Stimulated activated CD8-positive, alpha-beta memory T cell treated with anti-CD3 and anti-CD28 coated beads, Interleukin-7, amount 100 ng/mL, for 48 hours (primary cell): ENCODE results near the gene ZNF536.
"Not testable (repeated sequence)": the region's sequence is repeated elsewhere in the genome, so short reads cannot be mapped to it uniquely, and the experiment has no call there.

Experiments used
- DNase-seq, 2 donors: peaks; one replicate each; pipeline ENCODE4 v3.0.0-alpha.2; 2020; ENCODE audit warnings: low read depth in 1 of 2; ENCODE audit errors: extremely low read depth in 1 of 2

The ZNF536 gene

GRCh38 chr19:30473334-30473867 lies 101.2 kb downstream of the ZNF536 start:
- no peak for DNase-seq

DNA sequence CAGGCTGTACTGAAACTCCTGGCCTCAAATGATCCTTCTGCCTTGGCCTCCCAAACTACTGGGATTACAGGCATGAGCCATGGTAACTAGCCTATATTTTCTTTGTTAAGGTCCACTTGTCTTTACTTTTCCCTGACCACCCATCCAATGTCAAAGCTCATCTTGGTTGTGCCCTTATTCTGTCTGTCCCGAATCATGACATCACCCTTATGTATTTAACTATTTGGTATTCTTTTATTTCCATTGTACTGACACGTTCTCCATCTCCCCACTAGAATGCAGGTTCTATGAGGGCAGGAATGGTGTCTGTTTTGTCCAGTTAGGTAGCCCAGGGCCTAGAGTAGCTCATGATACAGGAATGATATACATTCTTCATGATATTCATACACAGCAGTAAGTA lies 104.8 kb downstream of the ZNF536 start:
- no peak for DNase-seq

- DNase-seq, result no peak
Observed at GRCh38 chr19:30479231-30479630, 107.0 kb downstream of the ZNF536 start.

GRCh38 chr19:30480097-30480496 lies 107.9 kb downstream of the ZNF536 start:
- DNase-seq, result no peak

DNA sequence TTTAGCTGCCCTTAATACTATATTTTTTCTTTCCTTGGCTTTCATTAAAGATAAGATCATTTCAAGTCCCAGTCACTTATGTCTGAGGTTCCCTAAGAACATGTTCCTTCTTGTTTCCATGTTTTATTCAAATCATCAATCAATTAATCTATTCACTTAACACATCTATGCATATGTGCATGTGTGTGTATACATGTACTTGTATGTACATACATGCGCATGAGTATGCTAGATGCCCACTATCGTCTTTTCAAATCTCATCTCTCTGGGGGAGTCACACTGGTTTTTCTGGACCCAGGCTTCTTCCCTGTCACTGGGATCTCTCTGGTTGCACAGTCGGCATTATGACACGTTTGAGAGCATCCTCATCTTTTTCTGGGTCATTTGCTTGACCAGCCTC lies 108.9 kb downstream of the ZNF536 start:
- no peak for DNase-seq

GRCh38 chr19:30481823-30482222 lies 109.6 kb downstream of the ZNF536 start:
- DNase-seq, result no peak

DNA sequence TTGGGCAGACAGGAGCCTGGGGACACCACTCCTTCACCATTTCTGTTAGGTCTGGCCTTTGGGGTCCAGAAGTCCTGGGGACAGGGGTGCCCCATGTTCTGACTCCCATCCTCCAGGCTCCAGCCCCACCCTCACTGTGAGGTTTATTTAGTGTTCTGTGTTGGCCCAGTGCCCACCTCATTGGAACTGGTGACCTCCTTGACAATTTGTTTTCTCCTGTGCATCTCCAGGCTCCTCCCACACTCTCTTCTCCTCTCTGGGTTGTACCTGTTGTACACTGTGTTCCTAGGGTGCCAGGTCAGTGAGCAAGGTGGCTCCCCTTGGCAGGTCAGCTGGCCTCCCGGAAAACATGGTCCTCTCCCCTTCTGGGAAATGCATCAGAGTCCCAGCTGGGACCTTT lies 110.8 kb downstream of the ZNF536 start:
- no peak for DNase-seq

GRCh38 chr19:30486250-30486649 lies 114.1 kb downstream of the ZNF536 start:
- not testable (repeated sequence) for DNase-seq

DNA sequence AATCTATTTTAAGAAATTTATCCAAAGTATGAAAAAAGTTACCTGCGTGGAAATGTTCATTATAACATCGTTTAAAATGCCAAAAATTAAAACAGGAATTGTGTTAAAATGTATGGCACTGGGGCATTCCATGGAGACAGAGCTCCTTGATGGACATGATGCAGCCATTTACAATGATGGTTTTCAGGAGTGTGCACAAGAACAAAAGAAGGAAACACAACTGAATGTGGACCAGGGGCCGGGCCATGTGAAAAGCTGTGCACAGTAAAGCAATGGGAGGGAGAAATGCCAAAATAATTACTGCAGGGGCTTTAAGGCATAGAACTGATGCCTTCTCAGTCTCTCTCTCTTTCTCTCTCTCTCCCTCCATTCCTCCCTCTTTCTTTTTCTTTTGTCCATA lies 115.0 kb downstream of the ZNF536 start:
- no peak for DNase-seq

DNA sequence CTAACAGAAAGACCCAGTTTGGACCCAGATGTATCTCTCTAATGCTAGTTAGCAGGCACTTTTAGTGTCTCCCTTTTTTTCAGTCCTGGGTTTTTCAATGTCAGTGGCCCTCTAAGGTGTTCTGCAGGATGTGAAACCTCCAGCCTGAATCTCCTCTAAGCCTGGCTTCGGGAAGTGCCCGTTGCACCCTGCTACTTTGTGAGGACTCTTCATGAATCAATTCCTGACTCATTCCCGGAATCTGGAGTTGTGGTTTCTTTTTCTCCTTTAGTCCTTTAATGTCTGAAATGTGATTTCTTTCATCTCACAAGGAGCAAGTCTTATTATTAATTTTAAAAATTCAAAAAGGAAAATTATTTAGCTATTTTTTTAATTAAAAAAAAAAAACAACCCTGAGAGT lies 116.0 kb downstream of the ZNF536 start:
- DNase-seq, result no peak

DNA sequence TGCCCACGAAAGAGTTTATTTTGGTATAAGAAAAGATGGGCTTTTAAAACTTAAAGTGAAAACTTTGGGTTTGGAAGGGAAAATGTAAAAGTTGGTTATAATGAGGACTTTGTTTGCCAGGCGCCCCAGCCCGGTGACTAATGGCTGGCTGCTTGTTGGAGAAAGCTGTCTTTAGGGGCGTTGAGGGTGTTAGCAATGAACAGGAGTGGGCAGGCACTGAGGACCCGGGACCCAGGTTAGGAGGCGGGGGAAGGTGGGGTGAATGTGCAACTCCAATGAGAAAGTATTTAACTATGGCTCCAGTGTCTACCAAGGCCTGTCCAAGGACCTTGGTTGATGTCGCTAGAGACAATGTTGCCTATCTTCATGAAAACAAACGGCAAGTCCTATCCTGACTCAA lies 118.6 kb downstream of the ZNF536 start:
- no peak for DNase-seq

GRCh38 chr19:30492586-30493270 lies 120.5 kb downstream of the ZNF536 start:
- DNase-seq, result no peak

- DNase-seq, result no peak
Observed at GRCh38 chr19:30497034-30497433, 124.8 kb downstream of the ZNF536 start.

DNA sequence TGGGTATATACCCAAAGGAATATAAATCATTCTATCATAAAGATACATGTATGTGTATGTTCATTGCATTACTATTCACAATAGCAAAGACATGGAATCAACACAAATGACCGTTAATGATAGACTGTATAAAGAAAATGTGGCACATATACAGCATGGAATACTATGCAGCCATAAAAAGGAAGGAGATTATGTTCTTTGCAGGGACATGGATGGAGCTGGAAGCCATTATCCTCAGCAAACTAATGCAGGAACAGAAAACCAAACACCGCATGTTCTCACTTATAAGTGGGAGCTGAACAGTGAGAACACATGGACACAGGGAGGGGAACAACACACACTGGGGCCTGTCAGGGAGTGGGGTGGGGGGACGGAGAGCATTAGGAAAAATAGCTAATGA lies 125.9 kb downstream of the ZNF536 start:
- not testable (repeated sequence) for DNase-seq

GRCh38 chr19:30498707-30499106 lies 126.5 kb downstream of the ZNF536 start:
- DNase-seq, result no peak

DNA sequence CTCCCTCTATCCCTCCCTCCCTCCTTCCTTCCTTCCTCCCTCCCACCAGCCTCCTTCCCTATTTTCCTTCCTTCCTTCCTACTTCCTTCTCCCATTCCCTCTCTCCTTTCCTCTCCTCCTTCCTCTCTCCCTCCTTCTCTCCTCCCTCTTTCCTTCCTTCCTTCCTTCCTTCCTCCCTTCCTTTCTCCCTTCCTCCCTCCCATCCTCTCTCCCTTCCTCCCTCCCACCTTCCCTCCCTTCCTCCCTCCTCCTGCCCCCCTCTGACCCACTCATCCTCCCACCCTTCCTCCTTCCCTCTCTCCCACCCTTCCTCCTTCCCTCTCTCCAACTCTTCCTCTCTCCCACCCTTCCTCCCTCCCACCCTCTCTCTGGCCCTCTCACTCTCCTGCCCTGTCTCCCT lies 132.1 kb downstream of the ZNF536 start:
- DNase-seq, result no peak

DNA sequence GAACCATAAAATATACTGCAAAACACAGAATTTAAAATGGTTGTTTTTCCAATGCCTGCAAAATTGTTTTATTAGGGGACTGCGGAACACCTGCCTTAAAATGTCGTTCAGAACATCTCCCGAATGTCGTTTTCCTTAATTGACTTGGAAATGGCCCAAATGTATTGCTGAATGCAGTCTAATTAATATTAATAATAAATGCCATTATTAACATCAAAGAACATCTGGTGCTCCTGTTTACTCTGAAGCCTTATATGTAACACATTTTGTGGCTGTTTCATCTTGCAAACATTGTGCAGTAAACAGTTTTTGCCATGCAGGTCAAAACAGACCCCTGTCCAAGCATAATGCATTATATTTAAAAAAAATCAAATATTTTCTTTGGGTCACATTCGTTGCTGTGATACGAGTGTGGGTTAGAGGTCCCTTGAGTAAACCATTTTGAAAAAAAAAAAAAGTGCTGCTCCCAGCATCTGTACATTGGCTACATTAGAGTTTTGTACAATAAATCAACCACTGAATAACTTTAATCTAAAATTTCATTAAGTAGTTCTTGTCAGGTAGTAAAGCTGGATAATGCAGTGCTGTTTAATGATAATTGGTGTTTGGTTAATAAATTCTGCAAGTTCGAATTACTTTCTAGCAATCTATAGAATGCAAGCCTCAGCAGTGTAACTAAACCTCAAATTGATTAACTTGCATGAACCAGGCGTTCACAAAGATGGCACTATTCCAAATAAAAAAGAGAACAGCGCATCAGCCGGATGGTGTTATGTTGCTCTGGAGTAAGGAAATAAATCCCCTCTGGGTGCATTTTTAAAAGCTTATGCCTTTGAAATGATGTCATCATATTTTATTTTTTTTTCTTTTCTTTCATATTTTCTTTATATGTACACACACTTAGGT lies 140.2 kb downstream of the ZNF536 start:
- no peak for DNase-seq

DNA sequence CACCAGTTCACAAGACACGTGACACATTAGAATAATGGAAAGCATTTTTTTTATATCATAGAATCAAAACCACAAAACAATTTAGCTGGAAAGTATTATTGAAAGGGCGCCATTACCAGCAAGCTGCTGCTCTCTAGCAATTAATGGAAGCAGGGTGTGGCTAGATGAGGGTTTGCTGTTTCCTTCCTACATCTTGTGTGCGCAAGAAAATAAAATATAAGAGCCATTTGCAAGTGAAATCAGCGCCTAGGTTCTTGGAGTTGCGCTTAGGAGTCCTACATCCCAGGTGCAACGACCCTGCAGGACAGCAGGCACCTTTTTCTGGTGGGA lies 140.9 kb downstream of the ZNF536 start:
- no peak for DNase-seq

DNA sequence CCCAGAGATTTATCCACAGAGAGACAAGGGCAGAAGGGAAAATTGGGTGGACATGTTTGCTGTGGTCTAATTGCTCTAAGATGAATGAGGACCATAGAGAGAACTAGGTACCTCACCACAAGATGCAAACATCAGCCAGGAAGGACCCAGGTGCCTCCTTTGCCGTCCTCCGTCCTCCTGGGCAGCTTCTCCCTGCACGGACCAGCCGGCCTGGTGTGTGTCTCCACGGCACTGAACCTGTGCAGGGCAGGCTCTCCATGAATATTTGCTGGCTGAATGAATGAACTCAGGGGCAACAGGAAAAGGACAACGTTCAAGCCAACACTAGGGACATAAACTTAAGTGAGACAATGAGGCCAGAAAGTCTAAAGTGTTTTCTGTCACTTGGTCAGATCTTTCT lies 143.9 kb downstream of the ZNF536 start:
- no peak for DNase-seq

DNA sequence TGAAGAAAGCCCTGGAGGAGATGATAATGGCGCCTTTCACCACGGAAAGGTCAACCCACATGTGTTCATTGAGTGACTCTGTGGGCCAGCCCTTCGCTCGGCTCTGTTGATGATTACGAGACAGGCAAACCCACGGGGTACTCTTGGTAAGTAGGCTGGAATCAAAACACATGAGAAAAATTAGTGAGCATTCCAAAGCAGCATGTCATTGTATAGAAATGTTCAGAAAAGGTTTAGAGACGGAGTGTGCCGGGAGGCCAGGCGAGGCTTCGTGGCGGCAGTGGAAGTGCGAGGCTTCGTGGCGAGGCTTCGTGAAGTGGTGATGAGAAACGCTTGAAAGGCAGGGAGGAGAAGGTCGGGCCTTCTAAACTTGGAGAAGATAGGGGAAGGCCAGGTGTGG lies 144.3 kb downstream of the ZNF536 start:
- no peak for DNase-seq

DNA sequence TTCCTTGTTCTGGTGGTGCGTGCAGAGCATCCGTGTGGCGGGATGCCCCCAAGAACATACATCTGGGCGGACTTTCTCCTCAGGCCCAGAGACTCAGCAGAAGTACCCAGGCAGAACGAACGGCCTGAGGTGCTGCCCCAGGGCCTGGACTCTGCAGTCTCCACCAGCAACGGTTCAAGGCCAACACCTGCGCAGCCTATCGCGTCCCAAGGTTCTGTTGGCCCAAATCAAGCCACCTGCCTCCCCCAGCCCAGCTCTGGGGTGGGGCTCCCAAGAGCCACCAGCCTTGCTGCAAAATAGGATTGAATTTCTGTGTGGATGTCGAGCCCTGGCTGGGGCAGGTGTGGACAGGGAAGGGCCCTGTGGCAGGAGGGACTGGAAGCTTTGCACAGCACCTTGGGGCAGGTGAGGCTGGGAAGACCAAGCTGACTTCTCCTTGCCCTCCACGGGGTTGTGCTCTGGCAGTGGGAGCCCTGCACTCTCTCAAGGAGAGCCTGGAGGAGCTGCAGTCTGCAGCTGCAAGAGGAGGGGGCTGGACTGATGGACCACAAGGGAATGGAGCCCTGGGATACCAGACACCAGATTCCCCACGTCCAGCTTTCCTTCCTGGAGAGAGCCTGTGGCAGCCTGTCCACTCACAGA lies 146.9 kb downstream of the ZNF536 start:
- DNase-seq, result no peak
